ENCODE data around the gene RASD2.
A peak's percentile ranks its signal among the peaks of the same experiment; 100 is the strongest.

RASD2 gene

GRCh38 chr22:35518811-35519210, 21.8 kb upstream of the RASD2 start:
- no peak for DNase-seq (ENCODE audit: low spot score)

GRCh38 chr22:35519306-35520000, 21.2 kb upstream of the RASD2 start:
- no peak for DNase-seq (ENCODE audit: low spot score)

- DNase-seq (ENCODE audit: low spot score): no peak
Observed at GRCh38 chr22:35521358-35522224, 19.0 kb upstream of the RASD2 start.

GRCh38 chr22:35522225-35523149, 18.1 kb upstream of the RASD2 start:
- no peak for DNase-seq (ENCODE audit: low spot score)

GRCh38 chr22:35523167-35523947, 17.3 kb upstream of the RASD2 start:
- no peak for DNase-seq (ENCODE audit: low spot score)

GRCh38 chr22:35524966-35525686, 15.5 kb upstream of the RASD2 start:
- no peak for DNase-seq (ENCODE audit: low spot score)

- no peak for DNase-seq (ENCODE audit: low spot score)
Observed at GRCh38 chr22:35525687-35526332, 14.8 kb upstream of the RASD2 start.

- no peak for DNase-seq (ENCODE audit: low spot score)
Observed at GRCh38 chr22:35526333-35526979, 14.2 kb upstream of the RASD2 start.

- DNase-seq (ENCODE audit: low spot score): peak; percentile 49
Observed at GRCh38 chr22:35528927-35529326, 11.7 kb upstream of the RASD2 start.

GRCh38 chr22:35530700-35531099, 9.9 kb upstream of the RASD2 start:
- DNase-seq (ENCODE audit: low spot score): no peak

- no peak for DNase-seq (ENCODE audit: low spot score)
Observed at GRCh38 chr22:35531202-35531601, 9.4 kb upstream of the RASD2 start.

GRCh38 chr22:35531676-35532075, 9.0 kb upstream of the RASD2 start:
- DNase-seq (ENCODE audit: low spot score): no peak

- DNase-seq (ENCODE audit: low spot score): no peak
Observed at GRCh38 chr22:35533365-35534029, 7.1 kb upstream of the RASD2 start.

GRCh38 chr22:35534091-35534490, 6.5 kb upstream of the RASD2 start:
- DNase-seq (ENCODE audit: low spot score): no peak

- no peak for DNase-seq (ENCODE audit: low spot score)
Observed at GRCh38 chr22:35537232-35537631, 3.4 kb upstream of the RASD2 start.

GRCh38 chr22:35538801-35539321, 1.8 kb upstream of the RASD2 start:
- DNase-seq (ENCODE audit: low spot score): peak; percentile 60

GRCh38 chr22:35539487-35539886, 1.1 kb upstream of the RASD2 start:
- DNase-seq (ENCODE audit: low spot score): no peak

- DNase-seq (ENCODE audit: low spot score): peak; percentile 50
Observed at GRCh38 chr22:35539910-35540594, 579 bp upstream of the RASD2 start.
